Ramos (cell line): ENCODE measurements around the gene CYB561D2.
"Not testable (repeated sequence)": the region's sequence is repeated elsewhere in the genome, so short reads cannot be mapped to it uniquely, and the experiment has no call there.

ENCODE experiments used
- in situ Hi-C: fragments of 300-500 bp; cut with MboI; formaldehyde crosslinking; loops from one replicate; pipeline ENCODE4 v1.14.3; 2022; ENCODE audit warnings: low sequenced_read_pairs; ENCODE audit not compliant: unreplicated experiment

Gene CYB561D2

DNA sequence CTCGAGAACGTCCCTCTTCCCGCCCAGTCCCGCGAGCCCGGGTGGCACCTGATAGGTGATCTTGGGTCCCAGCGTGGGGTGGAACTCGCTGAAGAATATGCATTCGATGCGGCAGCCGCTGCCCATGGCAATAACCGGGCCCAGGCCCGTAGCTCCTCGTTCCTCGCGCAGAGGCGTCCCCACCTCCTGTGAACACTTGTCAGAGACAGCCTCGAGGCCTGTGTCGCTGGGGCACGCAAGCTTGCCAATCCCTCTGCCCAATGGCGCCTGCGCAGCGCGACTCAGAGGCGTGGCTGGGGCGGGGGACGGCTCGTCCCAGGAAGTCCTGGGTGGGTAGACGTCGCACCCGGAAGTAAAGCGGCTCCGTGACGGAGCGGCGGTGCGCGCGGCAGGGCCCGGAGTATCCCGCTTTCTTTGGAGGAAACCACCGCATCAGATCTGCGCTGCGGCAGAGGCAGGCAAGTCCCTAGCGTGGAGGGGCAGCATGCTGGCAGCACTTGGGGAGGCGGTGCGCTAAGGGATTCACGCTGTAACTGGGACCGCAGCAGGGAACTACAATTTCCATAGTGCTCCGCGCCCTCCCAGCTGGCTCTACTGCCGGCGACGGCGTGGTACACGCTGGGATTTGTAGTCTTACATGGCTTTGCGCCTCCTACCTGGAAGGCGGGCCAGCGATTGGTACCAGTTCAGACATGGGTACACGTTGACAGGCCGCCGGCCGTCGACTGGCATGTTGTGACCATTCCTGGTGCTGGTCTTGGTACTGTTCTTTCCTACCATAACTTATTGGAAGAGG is at the start of gene CYB561D2, which contains the start of gene NPRL2:
Gene CYB561D2 (plus strand): TSS at position 336 of the 796 bp plus-strand sequence. CDS start 572 bp downstream, outside the sequence.
Gene NPRL2 (minus strand): TSS at position 249 of the 796 bp plus-strand sequence. CDS start 123 bp downstream, at position 126.
- in situ Hi-C loops, result no loop called here

DNA sequence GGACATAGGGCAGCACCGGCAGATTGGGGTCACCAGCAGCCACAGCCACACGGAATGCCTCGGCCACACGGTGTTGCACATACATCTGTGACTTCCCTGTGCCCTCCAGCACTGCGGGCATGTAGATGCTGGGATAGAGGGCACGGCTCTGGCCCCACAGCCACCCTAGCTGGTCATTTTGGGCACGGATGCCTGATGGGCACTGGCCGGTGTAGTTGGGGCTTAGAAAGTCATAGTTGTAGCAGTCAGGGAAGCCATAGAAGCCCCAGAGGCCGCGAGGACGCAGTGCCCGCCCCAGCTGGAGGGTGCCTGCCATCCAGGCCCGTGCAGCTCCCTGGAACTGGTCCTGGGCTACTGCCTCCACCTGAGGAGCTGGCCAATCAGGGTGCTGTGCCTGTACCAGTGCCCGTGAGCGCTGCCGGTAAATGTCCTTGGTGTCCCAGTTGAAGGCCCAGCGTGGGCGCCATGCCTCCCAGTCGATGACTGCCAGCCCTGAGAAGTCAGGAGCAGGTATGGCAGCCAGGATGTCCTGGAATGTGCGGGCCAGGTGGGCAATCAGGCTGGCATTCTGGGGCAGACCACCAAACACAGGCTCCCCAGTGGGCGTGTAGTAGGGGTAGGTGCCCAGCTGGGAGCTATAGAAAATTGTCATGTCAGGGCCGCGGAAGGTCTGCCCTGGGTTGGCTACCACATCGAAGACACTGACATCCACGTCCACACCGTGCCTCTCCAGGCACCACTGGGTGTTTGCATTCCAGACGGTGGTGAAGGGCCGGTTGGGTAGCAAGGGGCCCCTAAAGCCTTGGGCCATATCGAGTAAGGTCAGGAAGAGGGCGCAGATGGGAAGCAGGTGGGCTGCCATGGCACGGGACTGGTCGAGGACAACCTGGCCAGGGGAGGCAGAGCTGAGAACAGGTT is 48.3 kb upstream of the CYB561D2 start:
- in situ Hi-C loops, result no loop called here

DNA sequence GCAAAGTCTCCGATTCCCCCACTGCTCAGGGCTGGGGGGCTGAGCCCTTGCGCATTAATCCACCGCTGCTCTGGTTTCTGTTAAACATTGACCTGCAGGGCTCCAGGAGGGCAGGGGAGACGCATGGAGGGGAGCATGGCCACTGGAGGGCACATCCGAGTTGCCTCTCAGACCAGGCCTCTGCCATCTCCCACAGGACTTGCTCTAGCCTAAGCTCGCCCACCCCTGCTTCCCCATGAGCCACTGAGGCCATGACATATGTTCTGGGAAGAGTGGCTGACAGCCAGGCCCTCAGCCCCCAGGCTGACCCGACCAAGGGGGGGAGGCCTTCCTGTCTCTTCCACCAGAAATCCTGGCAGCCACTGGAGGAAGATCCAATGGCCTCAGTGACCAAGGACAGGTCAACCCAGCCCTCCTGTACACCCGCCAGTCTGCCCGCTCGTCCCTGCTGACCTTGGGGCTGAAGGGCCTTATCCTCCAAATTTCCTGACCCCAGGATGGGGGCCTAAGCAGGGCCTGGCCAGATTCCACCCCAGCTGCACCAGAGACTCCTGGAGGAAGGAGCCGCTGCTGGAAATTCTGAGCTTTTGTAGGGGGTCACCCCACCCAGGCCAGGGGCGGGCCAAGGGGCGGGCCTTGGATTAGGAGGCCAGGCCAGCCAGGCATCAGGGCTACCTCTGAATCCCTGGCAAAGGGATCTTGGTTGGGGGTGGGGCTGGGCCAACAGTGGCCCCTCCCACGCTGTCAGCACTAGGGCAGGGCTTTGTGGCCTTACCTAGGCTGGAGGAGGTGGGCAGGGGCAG is 47.4 kb upstream of the CYB561D2 start, which contains the start of gene HYAL1:
Gene HYAL1 (minus strand): TSS at position 562 of the 803 bp plus-strand sequence. CDS start 618 bp downstream, outside the sequence.
- in situ Hi-C loops, result no loop called here

DNA sequence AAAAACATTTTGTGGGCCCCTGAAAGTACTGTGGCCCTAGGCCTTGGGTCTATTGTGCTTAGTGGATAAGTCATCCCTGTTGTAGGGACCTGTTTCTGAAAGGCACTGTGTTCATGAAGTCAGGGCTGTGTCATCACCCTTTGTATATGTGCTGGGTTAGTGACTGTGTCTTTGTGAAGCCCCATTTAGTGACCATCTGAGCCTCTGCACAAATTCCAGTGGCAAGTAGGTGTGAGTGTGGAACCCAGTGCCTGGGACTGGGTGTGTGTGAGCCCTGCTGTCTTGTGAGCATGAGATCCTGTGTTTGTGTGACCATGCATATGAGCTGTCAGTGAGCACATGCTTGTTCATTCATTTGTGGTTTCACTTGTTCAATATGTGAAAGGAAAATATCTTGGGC is 46.1 kb upstream of the CYB561D2 start:
- in situ Hi-C loops, result no loop called here

DNA sequence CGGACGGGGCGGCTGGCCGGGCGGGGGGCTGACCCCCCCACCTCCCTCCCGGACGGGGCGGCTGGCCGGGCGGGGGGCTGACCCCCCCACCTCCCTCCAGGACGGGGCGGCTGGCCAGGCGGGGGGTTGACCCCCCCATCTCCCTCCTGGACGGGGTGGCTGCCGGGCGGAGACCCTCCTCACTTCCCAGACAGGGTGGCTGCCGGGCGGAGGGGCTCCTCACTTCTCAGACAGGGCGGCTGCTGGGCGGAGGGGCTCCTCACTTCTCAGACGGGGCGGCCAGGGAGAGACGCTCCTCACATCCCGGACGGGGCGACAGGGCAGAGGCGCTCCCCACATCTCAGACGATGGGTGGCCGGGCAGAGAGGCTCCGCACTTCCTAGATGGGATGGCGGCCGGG is 38.6 kb upstream of the CYB561D2 start:
- in situ Hi-C loops, result not testable (repeated sequence)

DNA sequence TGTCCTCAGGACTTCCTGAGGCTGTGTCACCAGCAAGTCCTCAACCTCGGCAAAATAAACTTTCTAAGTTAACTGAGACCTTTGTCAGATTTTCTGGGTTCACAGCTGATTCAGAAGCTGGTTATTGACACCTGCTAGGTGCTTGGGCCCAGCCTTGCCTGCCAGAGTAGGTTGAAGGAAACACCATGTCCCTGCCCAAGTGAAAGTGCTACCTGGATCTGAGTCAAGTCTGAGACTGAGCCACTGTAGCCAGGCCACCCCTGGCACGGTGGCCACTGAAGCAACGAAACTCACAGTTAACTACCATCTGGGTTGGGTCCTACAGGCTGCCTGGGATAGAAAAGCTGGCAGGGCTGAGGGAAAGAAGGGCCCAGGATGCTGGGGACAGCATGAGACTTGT is 36.3 kb upstream of the CYB561D2 start:
- in situ Hi-C loops, result no loop called here

GRCh38 chr3:50314816-50315215 is 35.8 kb upstream of the CYB561D2 start:
- in situ Hi-C loops, result no loop called here

DNA sequence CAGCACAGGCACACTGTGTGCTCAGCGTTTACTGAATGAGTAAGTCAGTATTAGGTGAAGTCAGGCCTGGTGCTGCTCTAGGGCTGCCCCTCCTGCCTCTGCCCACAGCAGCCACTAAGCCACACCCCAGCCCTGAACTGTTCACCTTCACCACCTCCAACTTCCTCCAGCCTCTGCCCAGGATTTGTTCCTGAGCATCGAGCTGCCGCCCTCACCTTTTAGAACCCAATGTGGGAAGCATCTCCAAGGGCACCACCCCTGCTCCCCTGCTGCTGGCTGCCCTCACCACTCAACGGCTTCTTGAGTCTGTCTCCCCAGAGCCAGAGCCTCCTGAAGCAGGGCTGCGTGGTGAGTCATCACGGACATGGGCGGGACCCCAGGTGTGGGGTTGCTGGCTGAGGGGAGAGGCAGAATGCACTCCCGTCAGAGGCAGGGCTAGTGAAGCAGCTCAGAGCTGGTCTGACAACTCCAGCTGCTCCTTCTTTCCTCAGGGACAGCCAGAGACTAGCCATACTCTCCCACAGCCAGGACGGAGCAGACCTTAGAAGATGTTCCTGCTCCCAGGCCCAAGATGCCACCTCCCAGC is 33.9 kb upstream of the CYB561D2 start:
- in situ Hi-C loops, result no loop called here

GRCh38 chr3:50317300-50317699 is 33.4 kb upstream of the CYB561D2 start:
- in situ Hi-C loops, result no loop called here

- in situ Hi-C loops, result no loop called here
These were observed 32.5 kb upstream of the CYB561D2 start for GRCh38 chr3:50318163-50318562.

DNA sequence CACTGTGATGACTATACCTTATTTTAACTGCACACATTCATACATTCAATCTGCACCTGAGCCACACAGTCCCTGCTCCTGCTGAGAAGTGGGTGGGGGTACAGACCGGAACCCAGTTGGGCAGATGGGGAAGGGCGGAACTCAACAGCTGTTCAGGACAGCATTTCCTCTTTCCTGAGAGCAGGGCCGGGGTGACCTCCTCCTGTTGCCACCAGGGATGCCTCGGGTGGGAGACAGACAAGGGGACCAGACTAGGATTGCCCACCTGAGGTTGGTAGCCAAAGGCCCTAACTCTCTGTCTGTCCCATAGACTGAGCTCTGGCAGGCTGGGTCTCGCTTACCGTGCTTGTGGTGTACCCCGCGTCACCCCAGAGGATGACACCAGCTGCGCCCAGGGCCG is 32.0 kb upstream of the CYB561D2 start:
- in situ Hi-C loops, result no loop called here

- in situ Hi-C loops, result no loop called here
These were observed 31.3 kb upstream of the CYB561D2 start for GRCh38 chr3:50319181-50319893.

- in situ Hi-C loops, result no loop called here
These were observed 30.6 kb upstream of the CYB561D2 start for GRCh38 chr3:50319894-50320625.

DNA sequence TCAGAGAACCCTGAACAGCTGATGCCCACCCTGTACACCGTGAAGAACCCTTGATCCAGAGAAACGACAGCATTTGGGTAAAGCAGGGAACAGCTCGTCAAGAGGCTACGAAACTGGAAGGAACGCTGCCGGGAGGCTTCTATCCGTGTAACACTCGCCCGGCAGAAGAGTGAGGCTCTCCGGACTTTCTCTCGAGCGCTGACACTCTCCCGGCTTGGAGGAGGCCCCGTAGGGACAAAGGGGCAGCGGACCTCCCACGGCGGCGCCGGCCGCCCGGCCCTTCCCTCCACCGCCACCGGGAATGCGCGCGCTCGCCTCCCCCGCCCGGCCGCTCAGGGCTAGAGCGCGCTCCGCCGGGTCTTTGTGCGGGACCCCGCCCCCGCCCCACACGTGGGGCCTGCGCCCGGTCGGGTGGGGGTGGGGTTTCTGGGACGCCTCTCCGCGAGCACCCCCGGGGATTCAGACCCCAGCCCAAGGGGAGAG is 29.8 kb upstream of the CYB561D2 start:
- in situ Hi-C loops, result no loop called here

DNA sequence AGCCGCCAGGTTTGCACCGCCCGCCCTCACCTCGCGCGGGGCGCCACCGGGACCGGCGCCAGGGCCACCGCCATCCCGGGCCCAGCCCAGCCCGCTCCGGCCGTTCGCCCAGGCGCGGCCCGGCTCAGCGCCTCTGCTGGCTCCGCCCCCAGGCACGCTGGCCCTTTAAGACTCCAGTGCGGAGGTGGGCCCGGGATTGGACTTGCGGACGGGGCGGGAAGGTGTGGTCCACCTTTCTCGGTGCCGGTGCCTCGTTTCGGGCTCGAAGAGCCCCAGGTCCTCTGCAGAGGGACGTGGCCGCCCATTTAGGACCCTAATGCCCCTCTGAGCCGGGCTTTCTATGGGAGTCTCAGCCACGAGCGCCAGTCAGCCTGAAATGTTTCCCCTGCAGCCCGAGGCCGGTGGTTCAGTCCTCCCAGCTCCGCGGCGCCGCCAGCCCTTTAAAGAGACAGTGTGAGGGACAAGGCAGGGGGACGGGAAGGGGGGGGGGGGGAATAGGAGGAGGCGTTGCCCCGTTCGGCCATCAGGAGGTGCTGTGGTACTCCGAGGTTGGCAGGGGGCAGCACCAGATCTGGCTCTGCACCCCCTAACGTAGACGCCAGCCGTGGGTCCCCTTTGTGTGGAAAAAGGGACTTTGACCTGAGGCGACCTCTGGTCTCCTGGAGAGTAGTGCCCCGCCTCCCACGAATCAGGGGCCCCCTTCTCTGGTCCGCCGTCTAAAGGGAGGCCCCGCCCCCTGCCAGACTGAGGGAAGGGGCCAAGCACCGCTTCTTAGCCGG is 29.1 kb upstream of the CYB561D2 start:
- in situ Hi-C loops, result no loop called here

DNA sequence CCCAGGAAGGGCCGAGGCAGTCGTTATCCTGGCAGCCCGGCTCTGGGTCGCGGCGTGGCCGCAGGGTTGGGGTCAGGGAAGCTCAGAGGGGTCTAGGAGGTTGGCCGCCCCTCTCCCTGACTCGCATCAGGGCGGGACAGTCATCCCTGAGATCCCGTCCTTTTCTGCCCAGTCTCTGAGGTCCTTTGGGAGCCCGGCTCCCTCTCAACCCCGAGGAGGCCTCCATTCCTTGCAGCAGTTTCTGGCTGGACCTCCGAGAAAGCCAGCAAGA is 28.6 kb upstream of the CYB561D2 start:
- in situ Hi-C loops, result no loop called here

DNA sequence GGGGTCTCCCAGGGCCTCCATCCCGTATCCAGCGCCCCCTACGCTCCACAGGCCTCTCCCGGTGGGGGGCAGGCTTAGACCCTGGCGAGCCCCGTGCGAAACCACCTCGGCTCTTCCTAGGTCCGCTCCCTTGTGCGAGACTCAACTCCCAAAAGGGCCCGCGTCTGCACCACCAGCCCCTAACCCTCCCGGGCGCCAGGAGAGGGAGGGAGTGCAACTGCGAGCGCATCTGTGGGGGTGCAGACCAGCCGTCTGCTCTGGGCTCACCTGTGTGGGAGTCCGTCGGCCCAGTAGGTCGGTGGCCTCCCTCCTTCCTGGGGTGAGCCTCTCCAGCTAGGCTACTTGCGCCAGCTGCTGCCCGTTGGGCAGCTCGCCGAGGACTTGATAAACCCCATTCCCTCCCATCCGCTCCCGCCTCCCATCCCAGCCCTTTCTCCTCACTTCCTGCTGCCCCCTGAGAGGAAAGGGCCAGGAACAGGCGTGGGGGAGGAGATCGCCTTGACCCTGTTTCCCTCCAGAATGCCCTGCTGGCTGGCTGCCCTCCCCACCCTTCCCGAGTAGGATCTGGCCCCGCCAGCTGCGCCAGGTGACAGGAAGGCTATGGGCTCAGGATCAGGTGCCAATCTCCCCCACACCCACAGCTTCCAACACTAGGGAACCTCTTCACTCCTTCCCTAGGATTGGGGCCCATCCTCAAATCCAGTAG is 28.1 kb upstream of the CYB561D2 start, which contains the start of gene HYAL2:
Gene HYAL2 (minus strand): TSS at position 360 of the 706 bp plus-strand sequence. CDS start 2,256 bp downstream, outside the sequence.
- in situ Hi-C loops, result no loop called here
